M059J (cell line): ENCODE results near the gene EFHC1. TPM values are rescaled to one million over a fixed set of nuclear protein-coding genes. Genes with fewer than 3 reads are reported as not detected.

ENCODE experiments used
- DNase-seq: peaks from one replicate; pipeline ENCODE4 v3.0.0-alpha.2; 2012; ENCODE audit warnings: low read depth
- total RNA-seq: library from RNA; depleted of rRNA; stranded (reverse); fragments of >200 nt; shearing (Covaris generic); gene quantifications from 2 replicates; pipeline ENCODE4 v1.2.3, GENCODE V29; 2014

The EFHC1 gene
- total RNA-seq, 1 experiment from 2014 or later: 44.4 TPM

GRCh38 chr6:52502306-52503029, 82.3 kb downstream of the EFHC1 start:
- DNase-seq: no peak

GRCh38 chr6:52503323-52503747, 83.2 kb downstream of the EFHC1 start:
- peak; percentile 64 for DNase-seq

- DNase-seq: peak; percentile 100
These were observed 84.0 kb downstream of the EFHC1 start for GRCh38 chr6:52503851-52504781.

DNA sequence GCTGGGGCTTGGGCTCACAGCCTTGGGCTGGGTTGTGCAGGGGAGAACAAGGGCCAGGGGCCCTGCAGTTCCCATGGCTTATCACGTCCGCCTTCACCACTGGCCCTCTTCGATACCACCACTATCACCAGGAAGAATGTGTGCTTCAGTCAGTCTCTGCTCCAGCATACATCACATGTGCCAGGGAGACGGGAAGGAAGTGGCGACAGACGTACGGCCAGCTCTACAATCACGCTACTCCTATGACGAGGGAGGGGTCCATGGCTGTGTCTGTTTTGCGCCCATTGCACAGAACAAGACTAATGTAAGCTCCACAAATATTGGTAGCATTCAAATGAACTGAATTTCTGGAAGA, 84.6 kb downstream of the EFHC1 start:
- no peak for DNase-seq

GRCh38 chr6:52505726-52506409, 85.7 kb downstream of the EFHC1 start:
- DNase-seq: no peak

GRCh38 chr6:52506476-52506875, 86.3 kb downstream of the EFHC1 start:
- no peak for DNase-seq

- peak; percentile 85 for DNase-seq
These were observed 87.6 kb downstream of the EFHC1 start for GRCh38 chr6:52507557-52508260.

GRCh38 chr6:52508261-52508739, 88.2 kb downstream of the EFHC1 start:
- no peak for DNase-seq

GRCh38 chr6:52509281-52510212, 89.4 kb downstream of the EFHC1 start:
- peak; percentile 85 for DNase-seq

DNA sequence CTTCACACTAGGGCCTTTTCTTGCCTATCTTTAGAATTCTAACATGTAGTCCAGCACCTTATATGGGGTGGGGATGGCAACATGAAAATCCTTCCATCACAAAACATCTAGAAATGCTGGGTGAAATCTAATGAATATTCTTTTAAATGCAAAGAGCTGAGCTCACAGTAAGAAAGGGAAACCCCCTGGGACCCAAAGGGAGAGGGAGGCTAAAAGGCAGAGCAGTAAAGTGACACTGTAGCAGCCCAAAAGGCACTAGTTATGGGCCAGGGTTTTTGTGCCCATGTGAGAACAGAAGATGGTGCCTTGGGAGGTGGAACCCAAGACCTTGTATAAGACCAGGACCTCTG, 90.0 kb downstream of the EFHC1 start:
- no peak for DNase-seq

GRCh38 chr6:52511163-52511562, 91.0 kb downstream of the EFHC1 start:
- no peak for DNase-seq

DNA sequence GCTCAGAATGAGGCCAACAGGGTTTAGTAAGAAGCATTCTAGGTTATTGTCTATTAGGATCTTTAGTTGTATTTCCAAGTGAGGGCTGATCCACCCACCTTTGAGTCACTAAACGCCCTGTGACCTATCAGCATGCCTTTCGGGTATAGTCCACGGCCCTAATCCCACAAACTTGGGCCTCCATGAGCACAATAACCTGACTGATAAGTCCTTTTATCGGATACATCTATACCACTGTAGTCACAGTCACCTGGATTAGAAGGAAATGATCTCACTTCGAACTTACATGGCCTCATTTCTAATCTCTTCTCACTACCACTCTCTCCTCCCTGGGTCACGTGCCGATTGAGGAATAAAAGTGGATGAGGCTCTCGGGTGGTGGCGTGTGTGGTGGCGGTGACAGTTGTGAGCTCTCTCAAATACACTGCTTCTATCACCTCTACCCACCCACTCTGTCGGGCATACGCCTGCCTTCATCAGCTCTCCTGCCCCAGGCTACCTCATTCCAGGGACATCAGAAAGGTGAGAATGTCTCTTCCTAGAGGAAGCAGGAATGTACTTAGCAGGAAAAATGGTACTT, 91.5 kb downstream of the EFHC1 start:
- DNase-seq: peak; percentile 89

DNA sequence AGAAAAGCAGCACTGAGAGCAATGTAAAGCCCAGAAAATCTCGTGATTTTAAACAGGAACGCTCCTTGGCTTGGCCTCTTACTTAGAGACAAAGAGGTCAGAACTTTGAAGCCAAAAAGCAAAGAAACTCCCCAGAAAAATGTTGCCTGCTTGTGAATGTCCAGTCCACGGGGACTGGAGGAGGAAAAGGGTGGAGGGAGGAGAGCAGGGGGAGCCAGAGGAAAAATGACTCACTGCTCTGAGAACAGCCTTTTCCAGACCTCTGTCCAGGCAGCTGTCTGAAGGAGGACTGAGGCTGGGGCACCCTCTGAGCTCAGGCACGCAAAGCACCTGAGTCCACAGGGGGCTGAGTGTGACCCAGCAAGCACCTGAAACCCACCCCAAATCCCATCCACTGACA, 92.1 kb downstream of the EFHC1 start:
- peak; percentile 92 for DNase-seq

DNA sequence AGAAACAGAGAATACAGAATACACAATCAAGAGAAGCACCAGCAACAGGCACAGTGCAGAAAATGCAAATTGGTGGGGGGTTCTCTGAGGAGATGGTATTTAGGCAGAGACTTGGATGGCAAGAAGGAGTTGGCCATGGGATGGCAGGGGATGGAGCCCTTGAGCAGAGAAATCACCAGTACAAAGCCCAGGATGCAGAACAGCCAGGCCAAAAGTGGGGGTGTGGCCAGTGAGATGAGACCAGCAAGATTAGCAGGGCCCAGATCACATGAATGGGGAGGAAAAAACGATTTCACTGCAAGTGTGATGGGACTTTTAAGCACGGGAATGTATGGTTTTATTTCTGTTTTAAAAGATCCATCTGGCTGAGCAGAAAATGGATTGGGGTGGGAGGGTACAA, 93.3 kb downstream of the EFHC1 start:
- DNase-seq: peak; percentile 43

GRCh38 chr6:52513896-52514295, 93.8 kb downstream of the EFHC1 start:
- no peak for DNase-seq

GRCh38 chr6:52514514-52514913, 94.4 kb downstream of the EFHC1 start:
- peak; percentile 72 for DNase-seq

DNA sequence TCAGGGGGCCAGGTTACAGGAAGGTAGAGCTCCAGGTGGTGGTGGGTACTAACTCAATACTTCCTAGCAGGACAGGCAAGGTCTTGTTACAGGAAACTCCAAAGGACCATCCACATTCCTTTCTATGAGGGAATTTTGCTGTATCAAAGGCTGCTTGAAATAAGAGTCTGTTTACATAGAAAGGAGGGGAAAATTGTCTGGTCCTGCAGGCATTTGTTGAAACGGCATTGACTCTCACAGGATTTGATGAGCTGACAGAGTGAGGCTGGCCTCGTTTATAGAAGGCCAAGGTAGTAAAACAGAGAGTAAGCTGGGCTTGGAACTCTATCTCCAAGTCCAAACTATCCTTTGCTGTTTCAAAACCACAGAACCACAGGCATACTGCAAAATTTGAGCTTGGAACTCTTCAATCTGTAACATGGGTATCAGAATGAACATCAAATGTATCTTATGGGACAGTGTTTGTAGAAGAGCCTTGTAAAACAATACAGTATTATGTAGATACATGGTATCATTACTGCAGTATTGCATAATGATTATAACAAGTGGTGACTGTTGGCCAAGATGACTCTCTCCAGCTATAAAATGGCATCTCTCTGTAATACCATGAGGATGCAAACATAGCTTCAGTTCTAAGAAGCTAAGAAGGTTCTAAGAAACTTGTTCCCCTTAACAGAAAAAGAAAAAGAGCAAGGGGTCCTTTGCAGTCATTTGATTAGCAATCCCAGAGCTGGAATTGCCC, 95.2 kb downstream of the EFHC1 start:
- peak; percentile 63 for DNase-seq

DNA sequence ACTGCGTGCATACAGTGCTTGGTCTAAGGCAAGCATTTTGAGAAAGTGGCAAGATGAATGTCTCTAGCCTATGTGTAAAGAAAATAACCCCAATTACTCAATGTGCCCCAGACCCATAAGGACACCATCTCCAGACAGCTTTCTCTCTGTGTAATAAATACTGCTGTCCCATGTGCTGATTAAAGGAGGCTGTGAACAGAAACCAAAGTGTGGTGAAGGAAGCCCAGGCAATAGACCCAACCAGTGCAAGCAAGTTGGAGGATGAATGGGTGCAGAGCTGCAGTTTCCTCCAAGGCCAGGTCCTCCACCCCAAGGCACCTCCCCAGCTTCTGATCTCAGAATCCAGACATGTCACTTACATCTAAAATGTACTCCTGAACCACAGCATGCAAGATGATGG, 96.1 kb downstream of the EFHC1 start:
- DNase-seq: no peak

DNA sequence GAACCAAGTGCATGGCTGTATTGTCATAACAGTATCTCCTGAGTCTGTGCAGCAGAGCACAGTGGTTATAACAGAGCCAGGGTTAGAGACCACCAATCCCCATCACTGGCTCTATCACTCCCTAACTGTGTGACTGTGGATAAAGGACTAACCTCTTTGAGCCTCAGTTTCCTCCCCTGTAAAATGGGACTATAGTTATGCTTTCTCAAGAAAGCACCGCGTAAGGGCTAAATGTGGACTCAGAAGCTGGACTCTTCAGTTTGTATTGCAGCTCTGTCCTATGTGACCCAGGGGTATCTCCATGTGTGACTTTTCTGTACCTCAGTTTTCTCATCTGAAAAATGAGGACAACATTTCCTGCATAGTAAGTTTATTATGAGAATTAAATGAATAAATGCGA, 96.8 kb downstream of the EFHC1 start:
- no peak for DNase-seq
